Measurements from ENCODE around the gene SERINC4. TPM values are rescaled to one million over a fixed set of nuclear protein-coding genes. Genes with fewer than 3 reads are reported as not detected.

SERINC4 gene
- total and polyA plus RNA-seq, 2 donors from 2014 or later = 0.13 to 0.47 TPM

DNA sequence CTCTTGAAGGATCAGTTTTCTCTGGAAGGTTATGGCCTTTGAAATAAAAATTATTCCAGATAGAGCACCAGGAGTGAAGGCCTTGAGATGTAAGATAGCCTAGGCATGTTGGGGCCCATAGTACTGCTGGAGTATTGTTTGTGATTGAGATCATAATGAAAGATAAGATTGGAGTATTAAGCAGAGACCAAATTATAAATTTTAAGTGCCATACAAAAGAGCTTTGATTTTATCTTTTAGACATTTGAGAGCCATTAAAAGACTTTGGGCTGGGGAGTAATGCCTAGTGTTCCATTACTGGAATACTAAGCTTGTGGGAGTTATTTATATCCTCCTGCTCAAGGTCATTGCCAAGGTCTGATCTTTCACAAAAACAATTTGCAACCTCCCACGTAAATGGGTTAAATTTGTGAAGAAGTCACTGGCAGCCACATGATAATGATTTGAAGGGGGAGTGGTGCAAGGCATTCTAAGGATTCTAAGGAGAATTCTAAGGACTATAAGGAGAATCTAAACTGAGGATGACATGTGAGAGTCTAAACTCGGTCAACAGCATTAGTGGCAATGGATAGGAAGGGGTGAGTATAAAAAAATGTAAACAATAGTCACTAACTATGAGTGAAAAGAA is 36.1 kb downstream of the SERINC4 start:
- H3K27ac ChIP-seq (ENCODE audit: low read depth in 2 of 2, low read length in 2 of 2) = no peak overlapping the region
- H3K36me3 ChIP-seq (ENCODE audit: control insufficient read depth in 2 of 3, insufficient read depth in 3 of 3, low read length in 3 of 3) = peaks cover 0 to 38% (median 31%) of the 10 kb centered on the region in 3 donors
- FAIRE-seq = no peak
- H3K4me1 ChIP-seq (ENCODE audit: control insufficient read depth in 2 of 3, insufficient read depth in 2 of 3, low read depth in 1 of 3, low read length in 3 of 3) = no peaks in the 10 kb centered on the region
- no peak overlapping the region for H3K4me3 ChIP-seq (ENCODE audit: low read length in 3 of 3)
- H3K9ac ChIP-seq (ENCODE audit: low read length in 3 of 3) = no peak overlapping the region
- no peak for TF ChIP-seq CTCF (IDR thresholded peaks at IDR 0.05; ENCODE audit: borderline replicate concordance, extremely low read depth, insufficient read depth)
- intact Hi-C loops (cut with DNase I) = no loop called here
- H3K9me3 ChIP-seq (ENCODE audit: control insufficient read depth in 2 of 3, insufficient read depth in 1 of 3, low read length in 3 of 3) = no peaks in the 10 kb centered on the region
- H3K27me3 ChIP-seq (ENCODE audit: control insufficient read depth, insufficient read depth, low read length) = no peaks in the 10 kb centered on the region
- DNase-seq = no peak

DNA sequence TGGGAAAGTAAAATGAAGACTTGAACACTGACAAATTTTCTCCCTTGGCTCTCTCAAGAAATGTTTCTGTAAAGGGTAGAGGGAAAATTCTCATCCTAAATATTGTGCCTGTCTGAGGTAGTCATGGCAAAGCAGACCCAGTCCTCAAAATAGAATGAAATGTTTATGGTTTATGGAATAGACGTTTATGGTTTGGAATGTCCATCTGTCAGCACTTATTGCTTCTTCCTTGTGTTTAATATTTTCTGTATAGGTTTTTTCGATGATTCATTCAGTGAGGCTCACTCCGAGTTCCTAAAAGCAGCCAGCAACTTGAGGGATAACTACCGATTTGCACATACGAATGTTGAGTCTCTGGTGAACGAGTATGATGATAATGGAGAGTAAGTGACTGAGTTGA is 37.2 kb downstream of the SERINC4 start:
- no peak for FAIRE-seq
- no peak for DNase-seq
- Histone ChIP-seq H3K36me3 (ENCODE audit: control insufficient read depth in 2 of 3, insufficient read depth in 3 of 3, low read length in 3 of 3) (peaks cover 0 to 29% (median 23%) of the 10 kb centered on the region in 3 donors), H3K9me3 (ENCODE audit: control insufficient read depth in 2 of 3, insufficient read depth in 1 of 3, low read length in 3 of 3) (no peaks in the 10 kb centered on the region), H3K4me1 (ENCODE audit: control insufficient read depth in 2 of 3, insufficient read depth in 2 of 3, low read depth in 1 of 3, low read length in 3 of 3) (no peaks in the 10 kb centered on the region), H3K9ac (ENCODE audit: low read length in 3 of 3) (no peak overlapping the region), H3K4me3 (ENCODE audit: low read length in 3 of 3) (no peak overlapping the region), H3K27me3 (ENCODE audit: control insufficient read depth, insufficient read depth, low read length) (no peaks in the 10 kb centered on the region), H3K27ac (ENCODE audit: low read depth in 2 of 2, low read length in 2 of 2) (no peak overlapping the region)
- intact Hi-C loops (cut with DNase I) = no loop called here
- no peak for TF ChIP-seq CTCF (IDR thresholded peaks at IDR 0.05; ENCODE audit: borderline replicate concordance, extremely low read depth, insufficient read depth)

DNA sequence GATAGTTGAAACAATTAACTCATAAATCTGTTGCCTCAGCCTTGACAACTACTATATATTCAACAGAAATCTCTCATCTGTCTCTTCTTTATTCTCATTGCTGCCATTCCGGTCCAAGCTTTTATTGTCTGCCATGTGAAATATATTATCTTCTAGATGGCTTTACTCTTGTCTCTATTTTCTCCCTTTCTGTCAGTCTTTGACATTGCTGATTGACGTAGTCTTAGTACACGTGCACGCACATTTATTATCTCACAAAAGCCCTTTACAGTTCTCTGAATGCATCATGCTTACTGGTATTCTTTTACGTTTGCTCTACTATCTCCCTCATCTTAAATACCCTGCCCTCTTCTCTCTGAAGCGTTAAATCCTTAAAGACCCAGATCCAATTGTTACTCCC is 48.1 kb downstream of the SERINC4 start:
- Histone ChIP-seq H3K27me3 (ENCODE audit: control insufficient read depth, insufficient read depth, low read length) (no peaks in the 10 kb centered on the region), H3K4me3 (ENCODE audit: low read length in 3 of 3) (no peak overlapping the region), H3K36me3 (ENCODE audit: control insufficient read depth in 2 of 3, insufficient read depth in 3 of 3, low read length in 3 of 3) (peaks cover 0 to 11% (median 8%) of the 10 kb centered on the region in 3 donors), H3K9ac (ENCODE audit: low read length in 3 of 3) (no peak overlapping the region), H3K9me3 (ENCODE audit: control insufficient read depth in 2 of 3, insufficient read depth in 1 of 3, low read length in 3 of 3) (no peaks in the 10 kb centered on the region), H3K4me1 (ENCODE audit: control insufficient read depth in 2 of 3, insufficient read depth in 2 of 3, low read depth in 1 of 3, low read length in 3 of 3) (peaks cover 0 to 2% (median 0%) of the 10 kb centered on the region in 3 donors), H3K27ac (ENCODE audit: low read depth in 2 of 2, low read length in 2 of 2) (no peak overlapping the region)
- DNase-seq = no peak
- FAIRE-seq = no peak
- no peak for TF ChIP-seq CTCF (IDR thresholded peaks at IDR 0.05; ENCODE audit: borderline replicate concordance, extremely low read depth, insufficient read depth)
- intact Hi-C loops (cut with DNase I) = no loop called here
